HepG2 (cell line): ENCODE results near the gene OR5H1. TPM values are rescaled to one million over a fixed set of nuclear protein-coding genes. Genes with fewer than 3 reads are reported as not detected.

Source experiments
- CREM ChIP-seq, 2 experiments: sonication (generic) in 1 of 2; formaldehyde crosslinking in 1 of 2; IDR thresholded peaks; 2 replicates each; pipeline versions ENCODE4 v1.4.0 to v1.6.1; 2016 to 2020; ENCODE audit warnings: antibody characterized with exemption in 1 of 2, mild to moderate bottlenecking in 1 of 2, missing genetic modification reagents in 1 of 2
- PAX8 ChIP-seq: sonication (generic); formaldehyde crosslinking; IDR thresholded peaks from 2 replicates; pipeline ENCODE4 v1.8.0; 2022; ENCODE audit warnings: mild to moderate bottlenecking, missing genetic modification reagents, borderline replicate concordance
- SNAPC4 ChIP-seq: sonication (generic); formaldehyde crosslinking; IDR thresholded peaks from 2 replicates; pipeline ENCODE4 v1.4.0; 2020; ENCODE audit warnings: mild to moderate bottlenecking, missing genetic modification reagents
- TBP ChIP-seq: sonication (generic); formaldehyde crosslinking; IDR thresholded peaks from 2 replicates; pipeline ENCODE4 v1.5.0; 2020; ENCODE audit warnings: missing genetic modification reagents
- ZNF713 ChIP-seq: sonication (generic); formaldehyde crosslinking; IDR thresholded peaks from 2 replicates; pipeline ENCODE4 v1.4.0; 2020; ENCODE audit warnings: mild to moderate bottlenecking, missing genetic modification reagents
- ZNF800 ChIP-seq: sonication (generic); formaldehyde crosslinking; IDR thresholded peaks from 2 replicates; pipeline ENCODE4 v1.4.0; 2020; ENCODE audit warnings: missing genetic modification reagents
- ZSCAN21 ChIP-seq: sonication (generic); formaldehyde crosslinking; IDR thresholded peaks from 2 replicates; pipeline ENCODE4 v1.8.0; 2022; ENCODE audit warnings: mild to moderate bottlenecking, missing genetic modification reagents, moderate library complexity, borderline replicate concordance
- ZSCAN30 ChIP-seq: sonication (generic); formaldehyde crosslinking; IDR thresholded peaks from 2 replicates; pipeline ENCODE4 v1.5.0; 2020; ENCODE audit warnings: mild to moderate bottlenecking, missing genetic modification reagents
- polyA plus RNA-seq, 8 experiments: library from polyadenylated mRNA; depleted of rRNA in 3 of 8; stranded (reverse) in 7 of 8; unstranded in 1 of 8; fragments of >200 nt; fragmentation: Illumina TruSeq in 4 of 8; extraction: Trizol in 4 of 8; gene quantifications; 2 replicates each; pipeline versions ENCODE4 v1.2.1 to v1.2.3, GENCODE V29; 2011 to 2016; ENCODE audit warnings: low read depth in 4 of 8, missing spikeins in 1 of 8, mixed read lengths in 1 of 8; ENCODE audit not compliant: insufficient read depth in 1 of 8
- total RNA-seq, 5 experiments: library from RNA; depleted of rRNA; stranded (reverse); fragments of >200 nt; fragmentation: Illumina TruSeq; extraction: Trizol; gene quantifications; 2 replicates each; pipeline ENCODE4 v1.2.3, GENCODE V29; 2016; ENCODE audit warnings: low read depth in 1 of 5

Gene OR5H1
- total and polyA plus RNA-seq, 2 of the 13 experiments (the other 11 are each of a cell fraction or from before 2014, with no cell fraction given): not detected

DNA sequence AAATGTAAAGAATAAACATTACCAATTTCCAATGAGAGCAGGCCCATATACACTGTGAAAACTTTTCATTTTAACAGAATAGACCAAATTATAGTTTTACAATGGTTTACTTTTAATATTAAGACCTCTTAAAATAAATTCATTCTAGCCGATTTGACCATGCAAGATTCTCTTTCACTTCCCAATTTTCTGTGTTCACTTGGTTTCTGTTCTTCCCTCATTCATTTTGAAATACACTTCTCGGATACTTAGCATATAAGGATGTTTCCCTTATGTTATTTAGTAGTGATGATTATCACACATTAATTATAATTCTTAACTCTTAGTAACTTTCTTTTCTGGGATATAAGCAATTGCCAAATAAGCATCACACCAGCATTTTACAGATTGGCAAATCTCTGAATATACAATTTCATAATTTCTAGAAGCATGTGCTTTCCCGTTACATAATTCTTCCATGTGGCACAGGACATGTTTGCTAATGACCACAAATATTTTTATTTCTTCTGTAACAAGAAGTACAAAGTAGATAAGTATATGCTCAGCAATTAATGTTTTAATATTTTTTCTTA, 49.9 kb downstream of the OR5H1 start (continued):
- no peak for TF ChIP-seq SNAPC4 (CRISPR knock-in tag)
- TF ChIP-seq CREM (IDR thresholded peaks at IDR 0.05): no peak
- no peak for TF ChIP-seq CREM (CRISPR knock-in tag; IDR thresholded peaks at IDR 0.05)
- no peak for TF ChIP-seq ZNF713 (CRISPR knock-in tag)
- TF ChIP-seq ZSCAN30 (CRISPR knock-in tag): no peak
- TF ChIP-seq PAX8 (CRISPR knock-in tag): no peak
- TF ChIP-seq TBP: no peak
- no peak for TF ChIP-seq ZSCAN21 (CRISPR knock-in tag)
- TF ChIP-seq ZNF800 (CRISPR knock-in tag): no peak
